K562 (cell line): ENCODE measurements around the gene TAF8. TPM values are rescaled to one million over a fixed set of nuclear protein-coding genes. Genes with fewer than 3 reads are reported as not detected.

Source experiments
- ATAC-seq: fragments of 200-7000 bp; cut with Tn5 transposase; 3 replicates; pipeline ENCODE4 v1.9.1; 2020; ENCODE audit warnings: moderate library complexity
- BruUV-seq: library from RNA; stranded (reverse); fragments of 400-500 nt; replicated peaks from 2 replicates; lab custom pipeline; 2021; lab: Mats Ljungman, UMichigan
- CTCF ChIA-PET: fragments of 300-600 bp; formaldehyde crosslinking; extraction: SDS; loops from one replicate; lab custom pipeline; 2021; ENCODE audit warnings: low intra/inter-chr PET ratio; lab: Yijun Ruan, JAX
- POLR2A ChIA-PET: fragments of 300-600, 350-650 bp; sonication (Branson Sonifier 250); formaldehyde crosslinking; extraction: SDS; loops from one replicate; lab custom pipeline; 2021; ENCODE audit warnings: antibody characterized with exemption, inconsistent platforms; lab: Yijun Ruan, JAX
- DNase-seq, 4 experiments: peaks; one replicate each; pipeline versions ENCODE4 v3.0.0 to v3.0.0-alpha.2; 2011 to 2018; ENCODE audit warnings: low spot score in 3 of 4, mixed read lengths in 3 of 4; ENCODE audit errors: extremely low read depth in 1 of 4
- FAIRE-seq: peaks from 2 replicates; lab custom pipeline; 2011; peaks lifted over from hg19 to GRCh38; lab: Jason Lieb, UNC
- H2AFZ ChIP-seq: 2 replicates; pipeline ENCODE4 v1.6.0; 2011; ENCODE audit warnings: low read depth, low read length, control low read depth, inconsistent platforms
- H3K27ac ChIP-seq: fragments of 200-600 bp; 3 replicates; pipeline ENCODE4 v1.8.0; 2011; ENCODE audit warnings: low read depth, mild to moderate bottlenecking, control low read depth, inconsistent platforms, low read length, moderate library complexity, mixed read lengths; ENCODE audit errors: extremely low read depth
- H3K27me3 ChIP-seq, 2 experiments: fragments of 300-600 bp in 1 of 2; 2 replicates in 1 of 2; 3 replicates in 1 of 2; pipeline versions ENCODE4 v1.6.0 to v1.8.0; 2011; ENCODE audit warnings: inconsistent platforms in 2 of 2, low read length in 2 of 2, mild to moderate bottlenecking in 1 of 2, mixed read lengths in 1 of 2, moderate library complexity in 1 of 2; ENCODE audit not compliant: control insufficient read depth in 2 of 2, insufficient read depth in 2 of 2
- H3K36me3 ChIP-seq: fragments of 300-600 bp; 3 replicates; pipeline ENCODE4 v1.8.0; 2011; ENCODE audit warnings: mild to moderate bottlenecking, low read length, inconsistent platforms; ENCODE audit not compliant: control insufficient read depth, insufficient read depth
- H3K4me1 ChIP-seq, 2 experiments: fragments of 200-600 bp in 1 of 2; replicated peaks in 1 of 2; 2 replicates in 1 of 2; 3 replicates in 1 of 2; pipeline versions ENCODE4 v1.5.1 to v1.8.0; 2011; ENCODE audit warnings: inconsistent platforms in 2 of 2, low read length in 2 of 2, mild to moderate bottlenecking in 1 of 2, mixed read lengths in 1 of 2, moderate library complexity in 1 of 2; ENCODE audit not compliant: control insufficient read depth in 2 of 2, insufficient read depth in 2 of 2
- H3K4me2 ChIP-seq: 2 replicates; pipeline ENCODE4 v1.6.1; 2011; ENCODE audit warnings: low read length, control low read depth, inconsistent platforms, mixed read lengths; ENCODE audit not compliant: insufficient read depth
- H3K4me3 ChIP-seq: fragments of 200-600 bp; sonication (generic), shearing (Covaris generic); 2 replicates; pipeline ENCODE4 v1.5.1; 2016; ENCODE audit warnings: control low read depth, inconsistent platforms
- H3K79me2 ChIP-seq: fragments of 200-600 bp; 3 replicates; pipeline ENCODE4 v1.8.0; 2011; ENCODE audit warnings: low read length, inconsistent platforms; ENCODE audit not compliant: control insufficient read depth, insufficient read depth
- H3K9ac ChIP-seq, 2 experiments: 2 replicates each; pipeline versions ENCODE4 v1.6.0 to v1.6.1; 2011; ENCODE audit warnings: low read depth in 2 of 2, low read length in 2 of 2, control low read depth in 1 of 2, inconsistent platforms in 1 of 2, mild to moderate bottlenecking in 1 of 2, mixed read lengths in 1 of 2; ENCODE audit not compliant: insufficient read depth in 1 of 2
- H3K9me1 ChIP-seq: one replicate; pipeline ENCODE4 v1.6.0; 2011; ENCODE audit warnings: inconsistent platforms, mild to moderate bottlenecking, low read length, moderate library complexity; ENCODE audit not compliant: control insufficient read depth, insufficient read depth
- H3K9me3 ChIP-seq: replicated peaks from 2 replicates; pipeline ENCODE4 v1.5.1; 2011; ENCODE audit warnings: low read depth, low read length, inconsistent platforms; ENCODE audit not compliant: control insufficient read depth, insufficient read depth
- H4K20me1 ChIP-seq: replicated peaks from 2 replicates; pipeline ENCODE4 v1.6.1; 2011; ENCODE audit warnings: low read length, inconsistent platforms, mixed read lengths; ENCODE audit not compliant: control insufficient read depth, insufficient read depth
- ADNP ChIP-seq: fragments of 200-800 bp; sonication (Bioruptor generic); IDR thresholded peaks from 2 replicates; pipeline ENCODE4 v1.6.1; 2016; ENCODE audit warnings: missing genetic modification characterization, missing compliant biosample characterization
- ARID4B ChIP-seq: sonication (generic); formaldehyde crosslinking; IDR thresholded peaks from 2 replicates; pipeline ENCODE4 v1.8.0; 2022; ENCODE audit warnings: mild to moderate bottlenecking, missing genetic modification reagents
- ATF1 ChIP-seq, 2 experiments: fragments of 450-650 bp in 1 of 2; IDR thresholded peaks; 2 replicates each; pipeline ENCODE4 v1.6.1; 2016; ENCODE audit warnings: missing compliant biosample characterization in 1 of 2, missing genetic modification characterization in 1 of 2
- CEBPB ChIP-seq: fragments of 450-650 bp; IDR thresholded peaks from 2 replicates; pipeline ENCODE4 v1.6.1; 2016; ENCODE audit warnings: missing genetic modification characterization, missing compliant biosample characterization
- CREB1 ChIP-seq, 2 experiments: sonication (generic) in 1 of 2; formaldehyde crosslinking in 1 of 2; IDR thresholded peaks; 2 replicates each; pipeline versions ENCODE4 v1.6.1 to v1.8.0; 2012 to 2022; ENCODE audit warnings: inconsistent platforms in 1 of 2, mild to moderate bottlenecking in 1 of 2, missing genetic modification reagents in 1 of 2, moderate library complexity in 1 of 2
- KDM1A ChIP-seq, 2 experiments: fragments of 450-650 bp; IDR thresholded peaks; 2 replicates each; pipeline ENCODE4 v1.6.1; 2016; ENCODE audit warnings: mild to moderate bottlenecking in 2 of 2
- POLR3A ChIP-seq: IDR thresholded peaks from 2 replicates; pipeline ENCODE4 v1.6.1; 2011; ENCODE audit warnings: borderline replicate concordance, mild to moderate bottlenecking, moderate library complexity; ENCODE audit not compliant: insufficient read length, insufficient read depth; ENCODE audit errors: extremely low read depth
- RB1 ChIP-seq: fragments of 450-650 bp; IDR thresholded peaks from 2 replicates; pipeline ENCODE4 v1.6.1; 2017; ENCODE audit warnings: low read depth, mild to moderate bottlenecking
- RBM22 ChIP-seq: fragments of 200-400 bp; formaldehyde crosslinking; IDR thresholded peaks from 2 replicates; pipeline ENCODE4 v1.6.1; 2018; ENCODE audit warnings: low read length, low read depth; ENCODE audit not compliant: poor library complexity, severe bottlenecking
- USF2 ChIP-seq: sonication (generic); formaldehyde crosslinking; IDR thresholded peaks from 2 replicates; pipeline ENCODE4 v1.5.0; 2020; ENCODE audit warnings: missing genetic modification reagents
- ZBTB49 ChIP-seq: sonication (generic); formaldehyde crosslinking; IDR thresholded peaks from 2 replicates; pipeline ENCODE4 v1.8.0; 2022; ENCODE audit warnings: missing genetic modification reagents, mild to moderate bottlenecking, borderline replicate concordance
- ZNF24 ChIP-seq: fragments of 450-650 bp; IDR thresholded peaks from 2 replicates; pipeline ENCODE4 v1.6.1; 2016
- WGBS: fragments of 100-300 bp; shearing (Covaris generic); methylation state at CpG from one replicate; pipeline ENCODE4 v1.1.6; 2016; ENCODE audit warnings: low coverage, mixed read lengths; ENCODE audit not compliant: insufficient coverage; ENCODE audit errors: missing lambda C conversion rate; 5-methylcytosine and 5-hydroxymethylcytosine counted together
- in situ Hi-C: fragments of 300-500 bp; cut with MboI; formaldehyde crosslinking; loops from 4 replicates; pipeline ENCODE4 v1.15.0; 2018; ENCODE audit warnings: inconsistent platforms, mixed read lengths
- intact Hi-C: fragments of 100-400 bp; cut with micrococcal nuclease; formaldehyde crosslinking; loops from 2 replicates; pipeline ENCODE4 v1.14.2; 2022
- polyA plus RNA-seq, 8 experiments: library from polyadenylated mRNA; depleted of rRNA in 4 of 8; stranded (reverse) in 5 of 8; unstranded in 3 of 8; fragments of >200 nt; fragmentation: Nextera tagmentation in 2 of 8; fragmentation: Illumina TruSeq in 1 of 8; extraction: Ambion mirVana in 2 of 8; extraction: Trizol in 1 of 8; gene quantifications; 2 replicates each; pipeline versions ENCODE4 v1.2.1 to v1.2.3, GENCODE V29; 2011 to 2014; ENCODE audit warnings: inconsistent platforms in 1 of 8, missing spikeins in 1 of 8
- total RNA-seq, 7 experiments: library from RNA; depleted of rRNA in 6 of 7; stranded (reverse); fragments of >200 nt in 6 of 7; fragmentation: Illumina TruSeq in 2 of 7; extraction: Trizol in 2 of 7; gene quantifications; 2 replicates each; pipeline versions ENCODE4 v1.2.1 to v1.2.3, GENCODE V29; 2011 to 2021; ENCODE audit warnings: low replicate concordance in 1 of 7

Gene TAF8
- total and polyA plus RNA-seq, 9 of the 15 experiments (the other 6 are each of a cell fraction or from before 2014, with no cell fraction given), result 29.4 to 84.0 (median 52.6) TPM

DNA sequence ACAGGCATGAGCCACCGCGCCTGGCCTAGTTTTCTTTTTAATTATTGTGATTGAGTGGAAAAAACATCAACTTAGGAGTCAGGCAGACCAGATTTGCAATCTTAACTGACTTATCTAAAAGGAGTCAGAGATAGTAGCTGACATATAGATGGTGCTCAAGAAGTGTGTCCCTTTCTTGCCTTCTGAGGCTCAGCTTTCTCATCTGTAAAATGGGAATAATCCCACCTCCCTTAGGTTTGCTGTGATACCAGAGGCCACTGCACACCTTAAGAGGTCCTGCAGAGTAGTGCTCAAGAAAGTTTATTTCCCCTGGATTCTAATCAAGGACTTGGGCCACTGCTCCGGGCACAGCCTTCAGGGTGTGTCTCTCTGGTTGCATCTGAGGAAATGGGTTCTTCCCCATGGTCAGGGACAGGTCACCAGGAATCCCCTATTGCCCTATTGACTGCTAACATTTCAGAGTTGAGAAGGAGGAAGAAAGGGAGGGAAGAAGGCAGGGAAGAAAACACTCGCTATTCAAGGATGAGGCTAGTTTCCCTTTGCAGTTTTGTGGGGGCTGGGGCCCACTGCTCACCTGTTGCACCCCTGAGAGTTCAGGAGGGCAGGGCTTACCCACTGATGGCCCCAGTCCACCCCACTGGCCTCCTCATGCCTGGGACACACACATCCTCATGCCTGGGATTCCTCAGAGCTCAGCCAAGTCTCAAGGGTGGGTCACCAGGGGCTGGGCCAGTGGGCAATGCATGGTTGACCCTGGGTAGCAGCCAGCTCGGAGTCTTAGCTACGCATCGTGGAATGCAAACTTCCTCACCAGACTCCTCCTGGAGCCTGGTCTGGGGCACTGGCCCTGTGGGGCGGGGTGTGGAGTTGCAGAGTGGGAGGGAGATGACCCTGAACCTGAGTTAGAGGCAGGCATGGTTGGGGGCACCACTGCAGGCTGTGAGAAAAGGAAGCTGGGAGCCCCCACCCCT, 70.9 kb downstream of the TAF8 start:
- Histone ChIP-seq H3K9me3 (no peaks in the 10 kb centered on the region), H3K9me1 (no peaks in the 10 kb centered on the region), H3K36me3 (no peaks in the 10 kb centered on the region), H3K4me1 (peaks cover 2 to 21% of the 10 kb centered on the region in 2 experiments; a peak in 4 of 5 replicates), H3K79me2 (no peaks in the 10 kb centered on the region), H4K20me1 (no peaks in the 10 kb centered on the region; the same call in 1 of the 2 replicates), H2AFZ (no peak overlapping the region), H3K9ac (peak overlapping the region in 1 of 2 experiments; percentile 59; a peak in 2 of 4 replicates), H3K4me3 (no peak overlapping the region), H3K27ac (no peak overlapping the region), H3K27me3 (peaks cover 1 to 7% of the 10 kb centered on the region in 2 experiments; a peak in 2 of 5 replicates), H3K4me2 (no peak overlapping the region)
- intact Hi-C loops, result no loop called here
- WGBS, result 53% methylated on average over 8 of the region's 8 CpGs
- no TSS peak for BruUV-seq
- ChIA-PET CTCF (no interaction called here), POLR2A (interaction anchor here (0.6 to 4.2 kb wide), 7 partner anchors 8 to 588 kb away, joined by 3 to 21 read pairs (median 4); no protein-coding TSS in a partner anchor)
- ATAC-seq, result no peak
- no peak for DNase-seq
- in situ Hi-C loops, result no loop called here
- no peak for FAIRE-seq
- TF ChIP-seq RBM22, result no peak
- TF ChIP-seq KDM1A (IDR thresholded peaks at IDR 0.05), result peak; percentile 22 to 32; a peak in 1 of 4 replicates
- no peak for TF ChIP-seq ARID4B
- TF ChIP-seq ZNF24, result no peak
- TF ChIP-seq ATF1 (CRISPR knock-in tag; IDR thresholded peaks at IDR 0.05), result no peak
- no peak for TF ChIP-seq ATF1 (tag; IDR thresholded peaks at IDR 0.05)
- TF ChIP-seq POLR3A, result no peak
- TF ChIP-seq CEBPB (tag), result no peak
- peak; percentile 50; the same call in 1 of the 2 replicates for TF ChIP-seq ADNP (tag)
- no peak for TF ChIP-seq RB1
- TF ChIP-seq USF2 (CRISPR knock-in tag), result no peak
- no peak for TF ChIP-seq ZBTB49 (CRISPR knock-in tag)
- no peak for TF ChIP-seq CREB1 (IDR thresholded peaks at IDR 0.05)
- TF ChIP-seq CREB1 (CRISPR knock-in tag; IDR thresholded peaks at IDR 0.05), result no peak
